GM19328 (cell line): ENCODE results near the gene UBQLN4.
"Not testable (repeated sequence)": the region's sequence is repeated elsewhere in the genome, so short reads cannot be mapped to it uniquely, and the experiment has no call there.

Source experiments
- ATAC-seq: cut with Tn5 transposase; IDR thresholded peaks from one replicate; pipeline ENCODE4 v1.9.1; 2021; ENCODE audit warnings: mild to moderate bottlenecking, moderate library complexity; ENCODE audit not compliant: unreplicated experiment

UBQLN4 gene

DNA sequence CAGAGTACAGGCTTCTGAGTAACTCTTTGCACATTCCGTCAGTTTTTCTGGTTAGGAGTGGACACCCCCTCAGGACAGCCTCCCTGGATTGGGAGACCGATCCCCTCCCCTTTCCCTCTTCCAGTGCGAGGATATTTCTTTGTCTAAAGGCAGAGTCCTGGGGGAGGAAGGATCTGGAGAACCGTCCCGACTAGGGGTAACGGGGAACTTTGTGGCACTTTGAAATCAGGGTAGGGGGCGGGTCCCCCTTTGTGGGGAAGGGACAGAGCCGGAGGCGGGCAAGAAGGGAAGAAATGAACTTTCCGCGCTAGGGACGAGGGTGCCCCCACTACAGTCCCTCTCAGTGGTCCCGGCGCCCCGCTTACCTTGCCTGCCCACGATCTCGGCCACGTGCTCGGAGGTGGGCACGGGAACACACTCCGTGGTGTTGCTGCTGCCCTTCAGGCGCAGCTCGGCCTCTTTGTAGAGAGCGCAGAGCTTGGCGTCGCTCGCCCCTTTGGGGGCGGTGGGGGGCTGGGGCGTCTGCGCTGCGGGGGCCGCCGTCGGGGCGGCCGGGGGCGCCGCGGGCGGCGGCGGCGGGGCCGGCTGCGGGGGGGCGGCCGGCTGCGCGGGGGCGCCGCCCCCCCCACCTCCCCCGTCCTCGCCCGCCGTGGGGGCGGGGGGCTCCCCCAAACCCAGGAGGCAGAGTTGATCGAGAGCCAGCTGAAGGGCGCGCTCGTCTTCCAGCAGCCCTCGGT lies 27.8 kb upstream of the UBQLN4 start:
- no peak for ATAC-seq

DNA sequence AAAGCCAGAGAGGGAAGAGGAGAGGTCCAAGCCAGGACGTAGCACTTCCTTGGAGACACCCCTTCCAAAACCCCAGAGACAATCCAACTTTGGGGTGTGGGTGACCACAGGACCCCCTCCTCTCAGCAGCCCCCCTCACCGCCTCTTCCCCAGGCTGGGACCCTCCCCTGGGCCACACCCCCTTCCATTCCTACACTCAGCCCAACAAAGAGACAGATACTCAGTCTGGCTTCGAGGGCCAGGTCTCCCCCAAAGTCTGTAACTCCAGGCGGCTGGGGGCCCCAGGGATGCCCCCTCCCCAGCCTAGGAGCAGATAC lies 27.2 kb upstream of the UBQLN4 start:
- ATAC-seq: no peak

DNA sequence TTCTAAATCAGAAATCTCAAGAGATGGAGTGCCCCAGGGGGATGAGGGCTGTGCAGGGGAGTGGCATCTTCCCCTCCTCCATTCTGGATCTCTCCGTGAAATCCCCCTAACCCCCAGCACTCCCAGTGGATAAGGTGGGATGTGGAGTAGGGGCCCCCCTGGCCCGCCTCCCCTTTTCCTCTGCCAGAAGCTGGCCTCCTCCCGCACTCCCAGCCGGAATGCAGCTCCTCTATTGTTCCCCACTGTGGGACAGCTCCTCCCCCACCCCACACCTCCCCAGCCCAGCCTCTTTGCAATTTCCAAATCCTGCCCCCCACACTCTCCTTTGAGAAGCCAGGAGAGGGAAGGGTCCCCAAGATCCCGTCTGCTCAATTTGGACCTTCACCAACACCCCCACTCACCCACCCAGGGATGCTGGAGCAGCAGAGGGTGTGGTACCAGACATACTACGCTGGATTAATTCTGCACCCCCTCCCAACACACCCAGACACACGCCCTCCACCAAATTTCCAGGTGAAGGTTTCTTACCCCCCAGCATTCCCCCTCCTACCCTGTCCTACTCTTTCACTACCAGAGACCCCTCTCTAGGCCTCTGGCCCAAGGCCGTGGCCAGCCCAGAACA lies 26.8 kb upstream of the UBQLN4 start:
- ATAC-seq: no peak

DNA sequence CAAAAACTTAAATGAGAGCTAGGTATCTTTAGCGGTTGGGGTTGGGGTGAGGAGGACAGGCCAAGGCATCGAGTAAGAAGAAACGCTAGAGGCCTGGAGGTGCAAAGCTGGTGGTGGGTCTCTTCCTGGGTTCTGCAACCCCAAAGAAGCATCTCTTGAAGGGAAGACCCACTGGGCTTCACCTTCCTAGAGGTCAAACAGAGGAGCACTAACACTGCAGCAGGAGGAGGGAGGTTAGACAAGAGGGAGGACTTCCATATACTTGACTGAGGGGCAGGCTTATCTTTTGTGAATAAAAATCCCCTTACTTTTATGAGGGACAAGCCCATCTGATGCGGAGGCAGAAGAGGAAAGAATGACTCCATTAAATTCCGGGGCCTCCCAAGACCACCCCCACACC lies 26.2 kb upstream of the UBQLN4 start:
- ATAC-seq: no peak

DNA sequence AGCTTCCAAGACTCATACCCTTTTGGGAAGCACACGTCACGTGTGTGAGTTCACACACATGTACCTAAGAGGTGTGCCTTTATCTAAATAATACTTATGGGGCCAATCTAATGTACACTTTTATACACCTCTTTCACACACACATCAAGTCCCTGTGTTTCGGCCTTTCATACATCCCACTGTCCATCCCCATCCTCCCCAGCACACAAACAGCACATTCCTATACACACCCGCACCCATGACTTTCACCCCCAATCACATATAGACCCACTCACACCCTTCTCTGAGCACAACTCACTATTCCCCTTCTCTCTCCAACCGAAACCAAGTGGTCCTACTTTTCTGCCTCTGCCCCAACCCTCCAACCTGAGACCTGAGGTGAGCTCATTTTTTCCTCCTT lies 25.1 kb upstream of the UBQLN4 start:
- ATAC-seq: no peak

DNA sequence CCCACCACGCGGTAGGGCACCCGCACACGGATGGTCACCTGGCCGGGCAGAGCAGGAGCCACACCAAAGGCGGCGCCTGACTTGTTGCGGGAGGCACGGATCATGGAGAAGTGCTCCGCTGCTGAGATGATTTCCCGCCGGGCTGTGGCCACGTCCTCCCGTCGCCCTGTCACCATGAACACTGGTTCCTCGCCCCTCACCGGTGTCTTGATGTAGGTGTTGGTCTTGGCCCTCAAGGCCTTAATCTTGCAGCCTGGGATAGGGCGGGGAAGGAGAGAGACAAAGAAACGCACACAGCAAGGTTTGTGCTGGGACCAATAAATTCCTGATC lies 23.8 kb upstream of the UBQLN4 start:
- ATAC-seq: no peak

DNA sequence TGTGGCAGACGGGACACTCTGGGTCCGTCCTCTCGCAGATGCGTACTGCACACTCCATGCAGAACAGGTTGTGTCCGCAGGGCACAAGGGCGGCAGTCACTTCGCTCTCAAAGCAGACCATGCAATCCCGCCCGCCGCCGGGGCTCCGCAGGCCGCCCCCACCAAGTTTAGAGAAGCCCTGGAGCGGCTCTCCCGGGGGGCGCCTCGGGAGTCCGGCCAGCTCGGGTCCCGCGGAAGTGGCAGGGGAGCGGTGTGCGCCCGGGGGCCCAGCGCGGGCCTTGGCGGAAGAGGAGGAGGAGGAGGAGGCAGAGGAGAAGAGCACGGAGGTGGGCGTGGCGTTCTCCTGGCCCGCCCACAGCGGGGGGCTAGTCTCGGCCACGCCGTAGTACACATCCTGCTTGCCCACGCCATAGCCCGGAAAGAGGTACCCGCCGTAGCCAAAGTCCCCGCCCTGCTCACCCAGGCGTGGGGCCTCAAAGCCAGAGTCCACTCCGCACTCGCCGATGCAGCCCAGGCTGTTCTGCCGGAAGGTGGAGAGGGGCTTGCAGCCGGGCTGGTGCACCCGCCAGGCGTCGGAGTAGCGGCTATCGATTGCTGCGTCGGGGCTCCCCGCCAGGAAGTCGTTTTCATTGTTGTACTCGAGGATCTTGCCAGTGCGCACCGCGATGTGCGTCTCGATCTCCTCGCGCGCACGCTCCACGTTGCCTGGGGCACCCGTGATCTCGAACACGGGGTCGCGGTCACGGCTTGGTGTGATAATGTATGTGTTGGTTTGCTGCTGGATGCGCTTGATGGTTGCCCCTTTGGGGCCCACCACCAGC lies 23.2 kb upstream of the UBQLN4 start:
- no peak for ATAC-seq

DNA sequence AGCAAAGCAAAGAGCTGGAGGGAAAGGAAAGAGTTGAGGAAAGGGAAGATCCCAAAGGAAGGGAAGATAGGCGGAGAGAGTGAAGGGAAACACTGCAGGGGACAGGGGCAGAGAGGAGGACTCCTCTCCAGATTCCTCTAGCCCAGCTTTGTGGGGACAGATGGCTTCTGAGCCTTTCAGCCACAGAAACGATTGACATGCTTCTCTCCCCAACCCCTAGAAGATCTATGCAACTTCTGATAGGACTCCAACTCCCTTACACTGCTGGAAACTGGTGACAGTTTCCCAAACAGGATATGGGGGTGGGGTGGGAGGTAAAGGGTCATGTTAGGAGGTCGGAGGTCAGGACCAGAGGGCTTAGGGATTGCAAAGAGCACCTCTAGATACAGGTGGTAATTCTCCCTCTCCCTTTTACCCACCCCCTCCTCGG lies 22.2 kb upstream of the UBQLN4 start:
- no peak for ATAC-seq

DNA sequence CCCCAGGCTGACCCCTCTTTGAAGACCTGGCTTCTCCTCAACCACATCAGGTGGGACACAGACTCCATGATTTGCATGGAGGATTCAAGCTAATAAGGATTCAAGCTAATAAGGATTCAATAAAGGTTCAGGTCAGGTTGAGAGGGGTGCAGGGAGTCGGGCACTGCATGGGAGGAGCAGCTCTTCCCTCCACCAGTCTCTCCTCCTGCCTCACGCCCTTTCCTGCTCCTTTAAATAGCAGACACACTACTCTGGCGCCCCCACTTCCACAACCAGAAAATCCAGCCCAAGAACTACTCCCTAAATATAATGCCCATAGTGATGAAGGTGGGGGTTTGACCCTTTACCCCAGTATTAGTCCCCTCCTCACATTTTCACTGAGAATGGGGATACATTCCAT lies 21.6 kb upstream of the UBQLN4 start:
- ATAC-seq: no peak

DNA sequence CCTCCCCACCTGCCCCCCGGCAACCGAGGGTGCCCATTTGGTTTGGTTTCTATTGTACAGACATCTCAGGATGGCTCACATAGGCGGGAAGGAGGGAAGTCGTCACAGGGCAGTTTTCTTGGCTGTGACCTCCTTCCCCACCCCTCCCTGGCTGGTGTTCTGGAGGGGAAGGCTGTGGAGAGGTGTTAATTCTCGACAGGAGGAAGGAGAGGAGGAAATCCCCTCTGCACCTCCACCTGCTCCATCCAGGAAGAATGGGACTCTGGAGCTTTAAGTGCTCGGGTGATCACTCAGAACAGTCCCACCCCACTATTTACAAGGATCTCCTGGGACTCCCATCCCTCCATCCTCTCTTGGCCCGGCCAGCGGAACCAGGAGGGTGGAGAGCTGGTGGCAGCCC lies 21.1 kb upstream of the UBQLN4 start:
- ATAC-seq: no peak

DNA sequence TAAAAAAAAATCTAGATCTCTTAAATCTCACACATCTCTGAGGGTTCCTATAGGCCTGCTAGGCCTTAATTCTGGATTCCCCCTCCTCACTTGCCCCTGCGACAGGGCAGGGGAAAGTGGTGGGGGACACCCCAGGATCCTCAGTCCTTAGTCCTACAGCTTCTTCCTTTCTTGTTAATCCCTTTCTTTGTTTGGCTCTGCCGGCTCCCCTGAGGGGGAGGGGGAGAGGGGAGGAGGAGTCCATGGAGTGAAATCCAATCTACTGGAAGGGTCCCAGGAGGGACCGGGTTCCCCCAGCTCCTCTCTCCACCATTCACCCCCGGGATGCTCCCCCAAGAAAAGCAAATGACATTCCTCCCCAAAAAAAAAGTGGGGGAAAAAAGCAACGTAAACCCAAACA lies 20.1 kb upstream of the UBQLN4 start:
- ATAC-seq: no peak

DNA sequence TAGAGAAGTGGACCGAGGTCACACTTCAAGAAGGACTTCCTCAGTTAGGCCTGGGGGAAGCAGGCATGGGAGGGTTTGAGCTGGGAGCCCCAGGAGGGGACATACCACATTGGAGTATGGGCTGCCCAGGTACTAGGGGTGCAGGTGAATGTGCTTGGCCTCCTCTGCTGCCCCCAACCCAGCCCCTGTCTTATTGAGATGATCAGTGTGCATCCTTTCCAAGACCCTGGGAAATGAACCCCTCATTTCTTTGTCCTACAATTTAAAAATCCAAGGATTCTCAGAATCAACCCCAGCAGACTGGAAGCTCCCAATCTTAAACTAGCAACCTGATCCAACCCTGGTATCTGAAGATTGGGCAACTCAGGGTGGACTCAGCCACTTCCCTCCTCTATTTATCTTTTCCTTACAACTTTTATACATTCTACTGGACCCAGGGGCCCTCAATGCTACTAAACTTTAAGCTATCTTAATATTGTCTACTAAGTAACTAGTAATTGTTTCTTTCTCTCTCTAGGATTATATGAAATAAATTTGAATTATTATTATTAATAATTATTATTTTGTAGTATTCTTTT lies 19.6 kb upstream of the UBQLN4 start:
- no peak for ATAC-seq

DNA sequence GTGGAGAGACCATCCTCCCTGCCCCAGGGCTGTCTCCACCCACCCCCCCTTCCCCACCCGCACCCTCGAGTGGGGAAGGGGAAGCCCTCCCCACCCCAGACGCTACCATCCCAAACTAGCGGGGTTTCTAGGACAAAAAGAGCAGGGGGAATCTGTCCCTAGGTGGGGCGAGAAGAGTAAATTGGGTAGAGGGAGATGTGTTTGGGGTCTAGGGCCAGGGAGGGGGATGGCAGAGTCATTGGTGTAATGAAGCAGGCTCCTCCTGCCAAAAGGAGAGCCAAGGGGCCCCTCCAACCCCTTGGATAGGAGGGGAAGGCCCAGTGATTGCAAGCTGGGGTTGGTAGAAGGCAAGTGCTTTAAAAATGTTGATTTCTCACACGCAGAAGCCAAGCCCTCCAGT lies 18.7 kb upstream of the UBQLN4 start:
- no peak for ATAC-seq

DNA sequence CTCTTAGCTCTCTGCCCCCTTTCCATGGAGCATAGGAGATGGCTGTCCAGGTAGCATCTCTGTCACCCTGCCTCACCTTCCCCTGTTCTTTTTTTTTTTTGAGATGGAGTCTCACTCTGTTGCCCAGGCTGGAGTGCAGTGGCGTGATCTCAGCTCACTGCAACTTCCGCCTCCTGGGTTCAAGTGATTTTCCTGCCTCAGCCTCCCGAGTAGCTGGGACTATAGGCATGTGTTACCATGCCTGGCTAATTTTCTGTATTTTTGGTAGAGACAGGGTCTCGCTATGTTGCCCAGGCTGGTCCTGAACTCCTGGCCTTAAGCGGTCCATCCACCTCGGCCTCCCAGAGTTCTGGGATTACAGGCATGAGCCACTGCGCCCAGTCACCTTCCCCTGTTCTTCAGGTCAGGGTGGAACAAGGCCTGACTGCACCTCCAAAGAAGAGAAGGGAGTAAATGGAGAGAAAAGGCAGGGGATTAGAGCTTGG lies 17.8 kb upstream of the UBQLN4 start:
- not testable (repeated sequence) for ATAC-seq

DNA sequence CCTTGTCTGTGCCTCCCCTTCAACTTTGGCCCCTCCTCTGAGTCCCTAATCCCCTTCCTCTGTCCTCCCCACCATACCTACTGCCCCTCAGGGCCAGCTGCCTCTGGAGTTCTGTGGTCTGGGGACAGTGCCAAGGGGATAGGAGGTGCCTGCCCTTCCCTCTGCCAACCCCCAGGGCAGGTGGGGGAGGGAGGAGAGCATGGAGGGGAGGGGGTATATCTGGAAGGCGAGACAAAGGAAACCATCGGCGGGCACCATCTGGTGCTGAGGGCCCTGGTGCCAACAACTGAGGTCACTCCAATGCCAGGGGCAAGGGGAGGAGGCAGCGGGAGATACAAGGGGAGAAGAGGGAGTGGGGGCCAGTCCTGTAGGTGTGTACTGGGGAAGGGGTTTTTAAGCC lies 16.9 kb upstream of the UBQLN4 start:
- no peak for ATAC-seq

DNA sequence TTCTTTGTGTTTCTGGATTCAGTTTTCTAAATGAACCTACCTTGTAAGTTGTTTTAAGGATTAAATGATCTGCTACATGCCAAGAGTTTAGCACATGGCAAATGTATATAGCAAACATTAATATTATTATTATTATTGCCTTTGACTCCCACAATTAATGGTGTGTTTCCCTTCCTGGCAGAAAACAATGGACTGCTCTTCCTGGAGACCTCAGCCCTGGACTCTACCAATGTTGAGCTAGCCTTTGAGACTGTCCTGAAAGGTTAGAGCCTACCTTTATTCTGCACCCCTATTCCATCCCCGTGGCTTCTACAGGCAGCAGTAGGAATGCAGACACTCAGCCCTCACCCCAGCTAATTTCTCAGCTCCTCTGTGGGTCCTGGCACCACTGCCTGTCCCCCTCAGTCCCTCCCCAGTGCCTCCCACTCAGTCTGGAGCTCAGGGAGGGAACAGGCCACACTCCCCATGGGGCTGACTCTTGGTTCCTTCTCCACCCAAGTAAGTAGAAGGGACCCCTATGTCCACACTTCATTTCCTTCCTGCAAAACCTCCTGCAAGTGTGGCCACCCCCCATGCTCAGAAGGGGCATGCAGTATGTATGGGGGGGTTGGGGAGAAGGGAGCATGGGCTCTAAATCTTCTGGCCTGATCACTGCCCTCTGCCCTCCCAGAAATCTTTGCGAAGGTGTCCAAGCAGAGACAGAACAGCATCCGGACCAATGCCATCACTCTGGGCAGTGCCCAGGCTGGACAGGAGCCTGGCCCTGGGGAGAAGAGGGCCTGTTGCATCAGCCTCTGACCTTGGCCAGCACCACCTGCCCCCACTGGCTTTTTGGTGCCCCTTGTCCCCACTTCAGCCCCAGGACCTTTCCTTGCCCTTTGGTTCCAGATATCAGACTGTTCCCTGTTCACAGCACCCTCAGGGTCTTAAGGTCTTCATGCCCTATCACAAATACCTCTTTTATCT lies 16.2 kb upstream of the UBQLN4 start:
- ATAC-seq: no peak

DNA sequence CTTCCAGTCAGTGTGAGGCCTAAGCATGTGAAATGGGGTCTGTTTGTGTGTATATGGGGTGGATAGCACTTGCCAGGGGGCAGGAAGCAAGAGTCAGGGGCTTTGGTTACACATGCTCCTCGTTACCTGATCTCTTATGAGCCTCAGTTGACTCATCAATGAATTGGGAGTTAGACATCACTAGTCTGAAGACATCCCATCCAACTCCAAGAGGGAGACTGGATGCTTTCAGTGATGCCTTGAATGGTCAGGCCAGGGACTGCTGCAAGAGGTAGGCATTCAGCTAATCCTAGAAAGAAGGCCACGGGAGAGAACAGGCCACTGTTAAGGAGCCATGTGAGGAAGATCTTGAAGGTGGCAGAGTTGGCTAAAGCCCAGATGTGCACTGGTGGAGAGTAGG lies 13.7 kb upstream of the UBQLN4 start:
- no peak for ATAC-seq

DNA sequence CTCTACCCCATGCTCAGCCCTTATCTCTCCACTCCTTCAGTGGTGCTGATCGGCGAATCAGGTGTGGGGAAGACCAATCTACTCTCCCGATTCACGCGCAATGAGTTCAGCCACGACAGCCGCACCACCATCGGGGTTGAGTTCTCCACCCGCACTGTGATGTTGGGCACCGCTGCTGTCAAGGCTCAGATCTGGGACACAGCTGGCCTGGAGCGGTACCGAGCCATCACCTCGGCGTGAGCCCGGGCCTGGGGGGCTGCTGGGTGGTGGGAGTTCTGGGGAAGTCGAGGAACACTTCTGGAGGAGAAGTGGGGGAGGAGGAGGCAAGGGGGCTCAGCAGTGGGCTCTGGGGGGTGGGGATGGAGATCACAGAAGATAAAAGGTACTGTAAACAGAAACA lies 12.3 kb upstream of the UBQLN4 start:
- ATAC-seq: no peak

DNA sequence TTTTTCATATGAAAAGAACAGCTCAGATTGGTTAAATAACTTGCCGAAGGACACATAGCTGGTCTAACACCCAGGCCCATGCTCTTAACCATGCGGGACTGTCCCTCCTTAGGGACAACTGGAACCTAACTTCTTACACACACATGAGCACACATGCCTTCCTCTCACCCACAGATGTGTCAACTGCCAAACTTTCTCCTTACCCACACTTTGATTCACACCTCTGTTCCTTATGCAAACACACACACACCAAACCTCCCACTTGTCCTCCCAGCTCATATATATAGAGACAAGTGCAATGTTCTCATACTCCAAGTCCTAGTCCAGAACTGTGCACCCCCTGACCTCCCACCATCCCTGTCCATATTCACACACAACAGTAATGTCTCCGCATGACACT lies 11.6 kb upstream of the UBQLN4 start:
- ATAC-seq: no peak

DNA sequence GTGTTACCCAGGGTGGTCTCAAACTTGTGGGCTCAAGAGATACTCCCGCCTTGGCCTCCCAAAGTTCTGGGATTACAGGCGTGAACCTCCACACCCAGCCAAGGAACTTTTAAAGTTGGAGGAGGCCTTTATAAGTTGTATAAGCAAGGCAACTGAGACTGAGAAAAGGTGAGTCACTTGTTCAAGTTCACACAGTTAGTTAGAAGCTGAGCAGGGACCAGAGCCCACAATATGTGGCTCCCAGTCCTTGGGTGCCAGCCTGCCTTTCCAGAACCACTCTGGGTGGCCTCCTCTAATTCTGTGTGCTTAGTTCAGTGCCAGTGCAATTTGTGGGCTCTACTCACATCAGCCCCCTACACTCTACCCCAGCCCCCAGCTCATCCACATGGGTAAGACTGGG lies 11.0 kb upstream of the UBQLN4 start:
- ATAC-seq: no peak

DNA sequence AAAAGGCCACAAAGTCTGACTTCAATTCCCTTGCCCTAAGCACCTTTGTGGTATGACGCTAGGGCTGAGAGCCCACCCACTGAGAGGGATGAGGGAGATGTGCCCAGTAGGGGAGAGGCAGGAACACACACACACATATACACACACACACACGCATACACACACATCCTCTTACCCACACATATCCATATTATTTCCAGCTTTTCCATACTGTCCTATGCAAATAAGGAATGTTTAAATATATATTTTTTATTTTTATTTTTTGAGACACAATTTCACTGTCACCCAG lies 10.3 kb upstream of the UBQLN4 start:
- no peak for ATAC-seq
